ENCODE results near the gene SURF6.
"Not testable (repeated sequence)": the region's sequence is repeated elsewhere in the genome, so short reads cannot be mapped to it uniquely, and the experiment has no call there.

The SURF6 gene

GRCh38 chr9:133285252-133285775, 50.7 kb downstream of the SURF6 start:
- ChIA-PET CTCF (interaction anchor here (0.6 kb wide), 1 partner anchor 87 kb away, joined by 5 read pairs; no protein-coding TSS in a partner anchor), POLR2A (no interaction called here)
- TF ChIP-seq ZNF660 (tag by site-specific recombination; IDR thresholded peaks at IDR 0.05) (no peak), ZBTB21 (tag by site-specific recombination; IDR thresholded peaks at IDR 0.05) (no peak), ZSCAN4 (tag by site-specific recombination; IDR thresholded peaks at IDR 0.05) (no peak), HIC1 (tag by site-specific recombination; IDR thresholded peaks at IDR 0.05) (no peak)
- Histone ChIP-seq H3K27ac (ENCODE audit: extremely low read depth, low read depth, low read length) (no peak overlapping the region), H3K4me3 (ENCODE audit: low read depth, low read length) (no peak overlapping the region), H3K36me3 (ENCODE audit: control insufficient read depth in 2 of 2, insufficient read depth in 1 of 2, low read length in 2 of 2) (no peaks in the 10 kb centered on the region), H3K9me3 (ENCODE audit: control insufficient read depth, insufficient read depth, low read depth, low read length) (no peaks in the 10 kb centered on the region), H3K4me1 (ENCODE audit: control insufficient read depth, insufficient read depth, low read length) (no peaks in the 10 kb centered on the region)

- H3K4me3 ChIP-seq (ENCODE audit: low read depth, low read length): no peak overlapping the region
- no peaks in the 10 kb centered on the region for H3K36me3 ChIP-seq (ENCODE audit: control insufficient read depth in 2 of 2, insufficient read depth in 1 of 2, low read length in 2 of 2)
- TF ChIP-seq ZNF114 (tag by site-specific recombination; IDR thresholded peaks at IDR 0.05) (no peak), ZNF76 (tag by site-specific recombination; IDR thresholded peaks at IDR 0.05; ENCODE audit: borderline replicate concordance, low read depth) (no peak), WT1 (tag by site-specific recombination; IDR thresholded peaks at IDR 0.05) (no peak), PRDM1 (tag by site-specific recombination; IDR thresholded peaks at IDR 0.05) (no peak), ZNF530 (tag by site-specific recombination; IDR thresholded peaks at IDR 0.05; ENCODE audit: low read depth) (no peak), ZNF184 (tag by site-specific recombination; IDR thresholded peaks at IDR 0.05) (no peak), ZNF785 (tag by site-specific recombination; IDR thresholded peaks at IDR 0.05) (no peak), ZNF280C (tag by site-specific recombination; IDR thresholded peaks at IDR 0.05) (no peak), ZSCAN30 (tag by site-specific recombination; IDR thresholded peaks at IDR 0.05) (no peak)
- H3K4me1 ChIP-seq (ENCODE audit: control insufficient read depth, insufficient read depth, low read length): no peaks in the 10 kb centered on the region
- ChIA-PET CTCF (interaction anchor here (0.8 to 1.0 kb wide), 2 partner anchors 123 to 203 kb away, joined by 4 to 5 read pairs; no protein-coding TSS in a partner anchor), POLR2A (no interaction called here)
- no peaks in the 10 kb centered on the region for H3K9me3 ChIP-seq (ENCODE audit: control insufficient read depth, insufficient read depth, low read depth, low read length)
- no peak overlapping the region for H3K27ac ChIP-seq (ENCODE audit: extremely low read depth, low read depth, low read length)
Observed at GRCh38 chr9:133284362-133284761, 51.6 kb downstream of the SURF6 start.

- H3K36me3 ChIP-seq (ENCODE audit: control insufficient read depth in 2 of 2, insufficient read depth in 1 of 2, low read length in 2 of 2); H3K4me3 ChIP-seq (ENCODE audit: low read depth, low read length); POLR2A ChIA-PET; H3K9me3 ChIP-seq (ENCODE audit: control insufficient read depth, insufficient read depth, low read depth, low read length); H3K27ac ChIP-seq (ENCODE audit: extremely low read depth, low read depth, low read length); H3K4me1 ChIP-seq (ENCODE audit: control insufficient read depth, insufficient read depth, low read length): not testable (repeated sequence)
- CTCF ChIA-PET: interaction anchor here (1.0 kb wide), 1 partner anchor 122 kb away, joined by 5 read pairs; no protein-coding TSS in a partner anchor
Observed at GRCh38 chr9:133283255-133284032, 52.5 kb downstream of the SURF6 start.
